ENCODE data around the gene RSPH10B2. TPM values are rescaled to one million over a fixed set of nuclear protein-coding genes. Genes with fewer than 3 reads are reported as not detected.
"Not testable (repeated sequence)": the region's sequence is repeated elsewhere in the genome, so short reads cannot be mapped to it uniquely, and the experiment has no call there.

RSPH10B2 gene
- total RNA-seq, 2 donors from 2014 or later, result 0.42 to 0.75 TPM

DNA sequence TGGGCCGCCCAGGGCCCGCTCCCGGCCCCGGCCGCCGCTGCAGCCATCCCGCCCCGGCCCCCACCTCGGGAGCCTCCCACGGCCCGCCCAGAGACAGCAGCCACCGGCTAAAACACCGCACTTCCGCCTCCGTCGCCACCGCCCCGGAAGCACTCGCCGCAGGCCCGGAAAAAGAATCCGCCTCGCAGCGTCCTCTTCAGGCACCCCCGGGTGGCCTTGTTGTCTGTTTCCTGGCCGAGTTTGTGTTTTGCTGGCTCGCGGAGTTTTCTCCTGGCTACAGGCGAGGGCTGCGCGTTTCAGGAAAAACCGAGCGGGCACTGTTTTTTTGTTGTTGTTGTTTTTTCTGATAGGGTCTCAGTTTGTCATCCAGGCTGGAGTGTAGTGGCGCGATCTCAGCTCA is 72.2 kb downstream of the RSPH10B2 start, which contains the start of gene CCZ1B:
TSS of gene CCZ1B (minus strand) at position 125 of the 400 bp plus-strand sequence. CDS start at position 47, 78 bp downstream.
- TF ChIP-seq, protein P1, sequence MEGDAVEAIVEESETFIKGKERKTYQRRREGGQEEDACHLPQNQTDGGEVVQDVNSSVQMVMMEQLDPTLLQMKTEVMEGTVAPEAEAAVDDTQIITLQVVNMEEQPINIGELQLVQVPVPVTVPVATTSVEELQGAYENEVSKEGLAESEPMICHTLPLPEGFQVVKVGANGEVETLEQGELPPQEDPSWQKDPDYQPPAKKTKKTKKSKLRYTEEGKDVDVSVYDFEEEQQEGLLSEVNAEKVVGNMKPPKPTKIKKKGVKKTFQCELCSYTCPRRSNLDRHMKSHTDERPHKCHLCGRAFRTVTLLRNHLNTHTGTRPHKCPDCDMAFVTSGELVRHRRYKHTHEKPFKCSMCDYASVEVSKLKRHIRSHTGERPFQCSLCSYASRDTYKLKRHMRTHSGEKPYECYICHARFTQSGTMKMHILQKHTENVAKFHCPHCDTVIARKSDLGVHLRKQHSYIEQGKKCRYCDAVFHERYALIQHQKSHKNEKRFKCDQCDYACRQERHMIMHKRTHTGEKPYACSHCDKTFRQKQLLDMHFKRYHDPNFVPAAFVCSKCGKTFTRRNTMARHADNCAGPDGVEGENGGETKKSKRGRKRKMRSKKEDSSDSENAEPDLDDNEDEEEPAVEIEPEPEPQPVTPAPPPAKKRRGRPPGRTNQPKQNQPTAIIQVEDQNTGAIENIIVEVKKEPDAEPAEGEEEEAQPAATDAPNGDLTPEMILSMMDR (conservative IDR thresholded peaks at IDR 0.05), result peak; percentile 30
- H3K4me1 Mint-ChIP-seq; H3K9me3 ChIP-seq (ENCODE audit: control insufficient read depth, low read length); H3K9ac ChIP-seq (ENCODE audit: extremely low read depth, low read length, poor library complexity, severe bottlenecking); H3K27ac ChIP-seq (ENCODE audit: low read depth, low read length); H3K9me3 Mint-ChIP-seq; H3K4me1 ChIP-seq (ENCODE audit: control insufficient read depth, insufficient read depth, low read length); H3K27me3 ChIP-seq (ENCODE audit: control insufficient read depth, insufficient read depth, low read length, poor library complexity, severe bottlenecking): not testable (repeated sequence)
- Mint-ChIP-seq H3K27me3 (ENCODE audit: insufficient read depth) (peaks cover 11% of the 10 kb centered on the region), H3K36me3 (ENCODE audit: low read depth) (peaks cover 12% of the 10 kb centered on the region), H3K4me3 (peak within 1 kb of the TSS; percentile 78), H3K27ac (peak within 1 kb of the TSS; percentile 94)
- Histone ChIP-seq H3K36me3 (ENCODE audit: control insufficient read depth, insufficient read depth, low read length) (peaks cover 11% of the 10 kb centered on the region), H3K4me3 (ENCODE audit: low read length) (peak within 1 kb of the TSS; percentile 76)
- peak; percentile 93 for DNase-seq
- WGBS, 2 experiments (ENCODE audit: insufficient coverage in 1 of 2, insufficient read length in 1 of 2), result 0 to 6% methylated on average over 8 to 26 of the region's 35 CpGs

DNA sequence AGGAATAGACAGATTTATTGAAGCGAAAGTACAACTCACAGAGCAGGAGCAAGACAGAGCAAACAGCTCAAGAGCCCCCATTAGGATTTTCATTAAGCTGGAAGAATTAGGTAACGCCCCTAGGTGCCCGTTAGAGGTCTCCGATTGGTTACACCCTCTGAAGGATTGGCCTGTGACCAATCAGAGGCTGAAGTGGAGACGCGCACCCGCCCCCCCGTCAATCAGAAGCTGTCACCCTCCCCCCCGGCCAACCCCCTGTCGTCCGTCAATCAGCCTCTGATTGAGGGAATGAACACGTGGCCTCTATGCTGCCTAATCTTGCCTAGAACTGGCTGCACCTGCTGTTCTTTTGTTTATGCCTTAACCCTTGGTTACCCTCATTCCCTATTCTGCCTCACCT is 73.3 kb downstream of the RSPH10B2 start:
- not testable (repeated sequence) for H3K27ac Mint-ChIP-seq
- WGBS, 2 experiments (ENCODE audit: insufficient coverage in 1 of 2, insufficient read length in 1 of 2), result 56 to 91% methylated on average over 1 to 12 of the region's 12 CpGs

DNA sequence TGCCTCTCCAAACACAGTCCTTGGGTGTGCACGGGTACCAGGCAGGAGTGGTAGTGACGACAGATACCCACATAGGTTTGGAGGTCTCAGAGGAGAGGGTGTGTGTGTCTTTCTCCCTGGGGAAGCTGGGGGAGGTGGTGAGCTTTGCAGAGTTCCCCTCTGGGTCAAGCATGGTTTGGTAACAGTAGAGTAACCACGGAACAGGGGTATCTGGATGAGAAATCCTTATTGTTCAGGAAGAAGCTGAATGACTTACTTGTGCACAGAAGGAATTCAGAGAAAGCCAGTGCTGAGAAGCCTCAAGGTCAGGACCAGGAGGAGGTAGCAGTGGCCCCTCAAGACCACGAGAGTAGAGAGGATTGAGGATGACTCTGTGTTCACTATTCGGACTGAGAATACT is 75.7 kb downstream of the RSPH10B2 start:
- H3K27ac Mint-ChIP-seq; H3K27ac ChIP-seq (ENCODE audit: low read depth, low read length); H3K4me3 Mint-ChIP-seq; H3K4me3 ChIP-seq (ENCODE audit: low read length); H3K9me3 Mint-ChIP-seq; H3K36me3 ChIP-seq (ENCODE audit: control insufficient read depth, insufficient read depth, low read length); H3K36me3 Mint-ChIP-seq (ENCODE audit: low read depth); H3K4me1 Mint-ChIP-seq; DNase-seq; H3K9ac ChIP-seq (ENCODE audit: extremely low read depth, low read length, poor library complexity, severe bottlenecking); H3K27me3 ChIP-seq (ENCODE audit: control insufficient read depth, insufficient read depth, low read length, poor library complexity, severe bottlenecking); H3K9me3 ChIP-seq (ENCODE audit: control insufficient read depth, low read length); H3K4me1 ChIP-seq (ENCODE audit: control insufficient read depth, insufficient read depth, low read length): not testable (repeated sequence)
- H3K27me3 Mint-ChIP-seq (ENCODE audit: insufficient read depth), result peaks cover 19% of the 10 kb centered on the region
- 70 to 100% methylated on average over 1 to 3 of the region's 5 CpGs for WGBS, 2 experiments (ENCODE audit: insufficient coverage in 1 of 2, insufficient read length in 1 of 2)

More for the DNA sequence above, 73.3 kb downstream of the RSPH10B2 start:
- DNase-seq, result peak; percentile 86
- H3K27me3 ChIP-seq (ENCODE audit: control insufficient read depth, insufficient read depth, low read length, poor library complexity, severe bottlenecking); H3K4me1 Mint-ChIP-seq; H3K4me3 ChIP-seq (ENCODE audit: low read length); H3K36me3 ChIP-seq (ENCODE audit: control insufficient read depth, insufficient read depth, low read length); H3K4me1 ChIP-seq (ENCODE audit: control insufficient read depth, insufficient read depth, low read length); H3K36me3 Mint-ChIP-seq (ENCODE audit: low read depth); H3K9ac ChIP-seq (ENCODE audit: extremely low read depth, low read length, poor library complexity, severe bottlenecking); H3K27ac ChIP-seq (ENCODE audit: low read depth, low read length); H3K9me3 ChIP-seq (ENCODE audit: control insufficient read depth, low read length); H3K9me3 Mint-ChIP-seq: not testable (repeated sequence)
- Mint-ChIP-seq H3K27me3 (ENCODE audit: insufficient read depth) (peaks cover 17% of the 10 kb centered on the region), H3K4me3 (peak overlapping the region; percentile 42)

DNA sequence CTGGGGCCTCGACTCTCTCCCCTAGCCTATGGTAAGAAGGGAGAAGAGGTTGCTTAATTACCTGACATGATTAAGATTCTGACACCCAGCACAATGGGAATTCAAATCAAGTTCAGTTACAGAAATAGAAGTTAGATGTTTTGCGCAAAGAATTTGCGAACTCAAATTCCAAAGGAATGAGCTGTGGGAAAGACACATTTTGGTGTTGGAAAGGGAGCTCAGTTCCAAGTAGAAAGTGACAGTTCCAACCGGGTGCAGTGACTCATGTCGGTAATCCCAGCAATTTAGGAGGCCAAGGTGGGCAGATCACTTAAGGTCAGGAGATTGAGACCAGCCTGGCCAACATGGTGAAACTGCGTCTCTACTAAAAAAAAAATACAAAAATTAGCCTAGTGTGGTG is 76.1 kb downstream of the RSPH10B2 start:
- not testable (repeated sequence) for H3K9me3 Mint-ChIP-seq; H3K4me1 Mint-ChIP-seq; H3K27ac Mint-ChIP-seq; DNase-seq; H3K9ac ChIP-seq (ENCODE audit: extremely low read depth, low read length, poor library complexity, severe bottlenecking); H3K4me3 Mint-ChIP-seq; H3K27me3 ChIP-seq (ENCODE audit: control insufficient read depth, insufficient read depth, low read length, poor library complexity, severe bottlenecking); H3K9me3 ChIP-seq (ENCODE audit: control insufficient read depth, low read length); H3K27ac ChIP-seq (ENCODE audit: low read depth, low read length); H3K4me3 ChIP-seq (ENCODE audit: low read length); H3K36me3 Mint-ChIP-seq (ENCODE audit: low read depth); H3K36me3 ChIP-seq (ENCODE audit: control insufficient read depth, insufficient read depth, low read length); H3K4me1 ChIP-seq (ENCODE audit: control insufficient read depth, insufficient read depth, low read length)
- WGBS, 2 experiments (ENCODE audit: insufficient coverage in 1 of 2, insufficient read length in 1 of 2), result 89 to 91% methylated on average over 5 of the region's 6 CpGs
- peaks cover 23% of the 10 kb centered on the region for H3K27me3 Mint-ChIP-seq (ENCODE audit: insufficient read depth)
